Liver (tissue), 9 donors: Measurements from ENCODE around the gene AHNAK2. TPM values are rescaled to one million over a fixed set of nuclear protein-coding genes. Genes with fewer than 3 reads are reported as not detected.

Experiments used
- DNase-seq: peaks from one replicate; pipeline ENCODE4 v3.0.0-alpha.2; 2017; ENCODE audit warnings: low spot score
- H3K27ac ChIP-seq, 2 donors: one replicate each; pipeline ENCODE4 v1.7.0; 2013; ENCODE audit warnings: inconsistent platforms in 2 of 2, low read length in 2 of 2, control low read depth in 1 of 2, low read depth in 1 of 2, mild to moderate bottlenecking in 1 of 2
- H3K27me3 ChIP-seq, 4 donors: one replicate each; pipeline versions ENCODE4 v1.6.1 to v1.7.0; 2013; ENCODE audit warnings: low read length in 3 of 4, inconsistent platforms in 1 of 4, mild to moderate bottlenecking in 1 of 4, moderate library complexity in 1 of 4; ENCODE audit not compliant: control insufficient read depth in 4 of 4, insufficient read depth in 4 of 4
- H3K36me3 ChIP-seq, 4 donors: one replicate each; pipeline versions ENCODE4 v1.6.1 to v1.7.0; 2013; ENCODE audit warnings: low read length in 3 of 4, mild to moderate bottlenecking in 3 of 4, low read depth in 1 of 4, moderate library complexity in 1 of 4; ENCODE audit not compliant: control insufficient read depth in 4 of 4, insufficient read depth in 3 of 4
- H3K4me1 ChIP-seq, 4 donors: one replicate each; pipeline versions ENCODE4 v1.6.1 to v1.7.0; 2013; ENCODE audit warnings: low read length in 3 of 4, mild to moderate bottlenecking in 3 of 4, moderate library complexity in 1 of 4; ENCODE audit not compliant: control insufficient read depth in 4 of 4, insufficient read depth in 4 of 4
- H3K4me3 ChIP-seq, 3 donors: one replicate each; pipeline versions ENCODE4 v1.6.1 to v1.7.0; 2013; ENCODE audit warnings: low read length in 3 of 3, control low read depth in 1 of 3, low read depth in 1 of 3, mild to moderate bottlenecking in 1 of 3
- H3K9ac ChIP-seq, 2 donors: one replicate each; pipeline ENCODE4 v1.7.0; 2013; ENCODE audit warnings: low read length in 2 of 2, mild to moderate bottlenecking in 2 of 2, moderate library complexity in 2 of 2, control low read depth in 1 of 2, low read depth in 1 of 2
- H3K9me3 ChIP-seq, 4 donors: one replicate each; pipeline versions ENCODE4 v1.6.1 to v1.7.0; 2013; ENCODE audit warnings: low read length in 3 of 4; ENCODE audit not compliant: control insufficient read depth in 4 of 4
- CTCF ChIP-seq: fragments of 150-350 bp; IDR thresholded peaks from 2 replicates; pipeline ENCODE4 v1.5.1; 2017; ENCODE audit warnings: improper control_type of control experiment, low read depth, low read length; ENCODE audit not compliant: missing input control
- EGR1 ChIP-seq, 2 donors: IDR thresholded peaks; 2 replicates each; pipeline ENCODE4 v1.6.1; 2016 to 2018; ENCODE audit warnings: antibody characterized with exemption in 2 of 2, low read depth in 2 of 2
- FOXA1 ChIP-seq: IDR thresholded peaks from 2 replicates; pipeline ENCODE4 v1.6.1; 2016; ENCODE audit warnings: antibody characterized with exemption
- FOXA2 ChIP-seq: IDR thresholded peaks from 2 replicates; pipeline ENCODE4 v1.6.1; 2016; ENCODE audit warnings: antibody characterized with exemption
- GABPA ChIP-seq, 2 donors: IDR thresholded peaks in 1 of 2; conservative IDR thresholded peaks in 1 of 2; 2 replicates each; pipeline ENCODE4 v1.6.1; 2016; ENCODE audit warnings: antibody characterized with exemption in 2 of 2, mild to moderate bottlenecking in 1 of 2, moderate library complexity in 1 of 2
- HNF4A ChIP-seq, 2 donors: conservative IDR thresholded peaks; 2 replicates each; pipeline ENCODE4 v1.6.1; 2016; ENCODE audit warnings: antibody characterized with exemption in 2 of 2, mild to moderate bottlenecking in 2 of 2
- HNF4G ChIP-seq: IDR thresholded peaks from 2 replicates; pipeline ENCODE4 v1.6.1; 2016; ENCODE audit warnings: antibody characterized with exemption
- JUND ChIP-seq, 2 donors: IDR thresholded peaks; 2 replicates each; pipeline ENCODE4 v1.6.1; 2016; ENCODE audit warnings: antibody characterized with exemption in 2 of 2
- MAX ChIP-seq: IDR thresholded peaks from 2 replicates; pipeline ENCODE4 v1.6.1; 2016; ENCODE audit warnings: antibody characterized with exemption
- NR2F2 ChIP-seq: IDR thresholded peaks from 2 replicates; pipeline ENCODE4 v1.6.1; 2016; ENCODE audit warnings: antibody characterized with exemption
- RAD21 ChIP-seq, 2 donors: IDR thresholded peaks; 2 replicates each; pipeline ENCODE4 v1.6.1; 2016; ENCODE audit warnings: antibody characterized with exemption in 2 of 2, mild to moderate bottlenecking in 2 of 2
- REST ChIP-seq: IDR thresholded peaks from 2 replicates; pipeline ENCODE4 v1.6.1; 2016; ENCODE audit warnings: antibody characterized with exemption, mild to moderate bottlenecking
- RXRA ChIP-seq, 2 donors: IDR thresholded peaks; 2 replicates each; pipeline ENCODE4 v1.6.1; 2017 to 2018; ENCODE audit warnings: antibody characterized with exemption in 2 of 2, mild to moderate bottlenecking in 1 of 2
- SP1 ChIP-seq: IDR thresholded peaks from 2 replicates; pipeline ENCODE4 v1.6.1; 2018; ENCODE audit warnings: antibody characterized with exemption, mild to moderate bottlenecking
- TAF1 ChIP-seq: conservative IDR thresholded peaks from 2 replicates; pipeline ENCODE4 v1.6.1; 2016; ENCODE audit warnings: antibody characterized with exemption, mild to moderate bottlenecking
- YY1 ChIP-seq: IDR thresholded peaks from 2 replicates; pipeline ENCODE4 v1.6.1; 2016; ENCODE audit warnings: antibody characterized with exemption, mild to moderate bottlenecking
- WGBS: extraction: QIAGEN DNeasy Blood & Tissue Kit; methylation state at CpG from one replicate; pipeline ENCODE4 v1.1.7; 2013; 5-methylcytosine and 5-hydroxymethylcytosine counted together
- polyA plus RNA-seq, 2 donors: library from polyadenylated mRNA; stranded (reverse) in 1 of 2; unstranded in 1 of 2; fragments of 200-250 nt in 1 of 2; fragments of >200 nt in 1 of 2; fragmentation: Nextera tagmentation in 1 of 2; extraction: Ambion mirVana in 1 of 2; gene quantifications; one replicate each; pipeline versions ENCODE4 v1.2.1 to v1.2.3, GENCODE V29; 2013 to 2015
- total RNA-seq, 2 donors: library from RNA; depleted of rRNA; stranded (reverse); fragments of >200 nt; gene quantifications; one replicate each; pipeline ENCODE4 v1.2.3, GENCODE V29; 2014
- TF ChIP-seq, protein P1 (sequence below): IDR thresholded peaks from 2 replicates; pipeline ENCODE4 v1.6.1; 2016; ENCODE audit warnings: antibody characterized with exemption
- TF ChIP-seq, protein P2 (sequence below): IDR thresholded peaks from 2 replicates; pipeline ENCODE4 v1.6.1; 2016; ENCODE audit warnings: antibody characterized with exemption
- donor health status: healthy.
- donor health status: healthy.
- donor health status: healthy.
- donor health status: healthy.
- donor health status: healthy.

The AHNAK2 gene
- total and polyA plus RNA-seq, 4 donors: 0.05 to 2.6 (median 1.2) TPM

- Histone ChIP-seq H3K9ac (no peak overlapping the region), H3K36me3 (peaks cover 0 to 9% (median 3%) of the 10 kb centered on the region in 4 donors), H3K4me1 (no peaks in the 10 kb centered on the region), H3K27ac (no peak overlapping the region), H3K9me3 (no peaks in the 10 kb centered on the region), H3K27me3 (no peaks in the 10 kb centered on the region), H3K4me3 (no peak overlapping the region)
- no peak for TF ChIP-seq FOXA1
- TF ChIP-seq HNF4A (conservative IDR thresholded peaks at IDR 0.05): no peak
- TF ChIP-seq YY1: no peak
- TF ChIP-seq NR2F2: no peak
- TF ChIP-seq JUND (IDR thresholded peaks at IDR 0.05): no peak
- no peak for TF ChIP-seq HNF4G
- TF ChIP-seq CTCF: no peak
- TF ChIP-seq, protein P1, sequence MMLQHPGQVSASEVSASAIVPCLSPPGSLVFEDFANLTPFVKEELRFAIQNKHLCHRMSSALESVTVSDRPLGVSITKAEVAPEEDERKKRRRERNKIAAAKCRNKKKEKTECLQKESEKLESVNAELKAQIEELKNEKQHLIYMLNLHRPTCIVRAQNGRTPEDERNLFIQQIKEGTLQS: no peak
- no peak for TF ChIP-seq RXRA (IDR thresholded peaks at IDR 0.05)
- TF ChIP-seq FOXA2: no peak
- no peak for TF ChIP-seq RAD21 (IDR thresholded peaks at IDR 0.05)
- TF ChIP-seq MAX: no peak
- no peak for TF ChIP-seq GABPA (IDR thresholded peaks at IDR 0.05 in 1 of 2, conservative IDR thresholded peaks at IDR 0.05 in 1 of 2)
- TF ChIP-seq EGR1 (IDR thresholded peaks at IDR 0.05; ENCODE audit: low read depth in 2 of 2): no peak
- TF ChIP-seq TAF1: no peak
- no peak for DNase-seq
- 94% methylated on average over 13 of the region's 13 CpGs for WGBS
Observed at GRCh38 chr14:104996483-104996882, 18.3 kb upstream of the AHNAK2 start.

DNA sequence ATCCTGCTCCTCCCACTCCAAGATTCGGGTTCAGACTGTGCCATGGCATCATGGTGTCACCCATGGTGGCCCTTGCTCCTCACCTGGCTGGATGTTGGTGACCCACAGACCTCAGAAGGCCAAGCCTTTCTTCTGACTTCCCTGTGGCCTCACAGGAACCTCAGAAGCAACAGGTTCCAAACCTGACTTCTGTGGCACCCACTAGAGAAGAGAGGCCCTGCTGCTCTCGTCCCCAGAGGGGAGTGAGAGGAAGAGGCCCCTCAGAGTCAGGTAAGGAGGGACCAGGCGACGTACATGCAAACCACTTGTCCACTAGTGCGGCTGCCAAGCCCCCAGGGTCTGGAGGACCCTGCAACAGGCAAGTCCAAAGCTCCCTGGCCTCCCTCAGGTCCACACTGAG lies 17.9 kb upstream of the AHNAK2 start:
- H3K4me3 ChIP-seq: no peak overlapping the region
- TF ChIP-seq GABPA (IDR thresholded peaks at IDR 0.05 in 1 of 2, conservative IDR thresholded peaks at IDR 0.05 in 1 of 2) (no peak), FOXA1 (no peak), HNF4A (conservative IDR thresholded peaks at IDR 0.05) (no peak), FOXA2 (no peak), MAX (no peak), YY1 (no peak), RAD21 (IDR thresholded peaks at IDR 0.05) (no peak), REST (no peak), EGR1 (IDR thresholded peaks at IDR 0.05; ENCODE audit: low read depth in 2 of 2) (no peak), HNF4G (no peak), SP1 (no peak), TAF1 (no peak), NR2F2 (no peak), CTCF (no peak), RXRA (IDR thresholded peaks at IDR 0.05) (no peak), JUND (IDR thresholded peaks at IDR 0.05) (no peak)
- TF ChIP-seq, protein P1: no peak
- TF ChIP-seq, protein P2, sequence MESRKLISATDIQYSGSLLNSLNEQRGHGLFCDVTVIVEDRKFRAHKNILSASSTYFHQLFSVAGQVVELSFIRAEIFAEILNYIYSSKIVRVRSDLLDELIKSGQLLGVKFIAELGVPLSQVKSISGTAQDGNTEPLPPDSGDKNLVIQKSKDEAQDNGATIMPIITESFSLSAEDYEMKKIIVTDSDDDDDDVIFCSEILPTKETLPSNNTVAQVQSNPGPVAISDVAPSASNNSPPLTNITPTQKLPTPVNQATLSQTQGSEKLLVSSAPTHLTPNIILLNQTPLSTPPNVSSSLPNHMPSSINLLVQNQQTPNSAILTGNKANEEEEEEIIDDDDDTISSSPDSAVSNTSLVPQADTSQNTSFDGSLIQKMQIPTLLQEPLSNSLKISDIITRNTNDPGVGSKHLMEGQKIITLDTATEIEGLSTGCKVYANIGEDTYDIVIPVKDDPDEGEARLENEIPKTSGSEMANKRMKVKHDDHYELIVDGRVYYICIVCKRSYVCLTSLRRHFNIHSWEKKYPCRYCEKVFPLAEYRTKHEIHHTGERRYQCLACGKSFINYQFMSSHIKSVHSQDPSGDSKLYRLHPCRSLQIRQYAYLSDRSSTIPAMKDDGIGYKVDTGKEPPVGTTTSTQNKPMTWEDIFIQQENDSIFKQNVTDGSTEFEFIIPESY: no peak
- no peak overlapping the region for H3K9ac ChIP-seq
- WGBS: 94% methylated on average over 5 of the region's 5 CpGs
- H3K27me3 ChIP-seq: no peaks in the 10 kb centered on the region
- no peak for DNase-seq
- H3K4me1 ChIP-seq: no peaks in the 10 kb centered on the region
- H3K36me3 ChIP-seq: peaks cover 0 to 10% (median 3%) of the 10 kb centered on the region in 4 donors
- H3K9me3 ChIP-seq: no peaks in the 10 kb centered on the region
- H3K27ac ChIP-seq: no peak overlapping the region
